Ishikawa (cell line): ENCODE data around the gene RALA.

ENCODE experiments used
- CEBPB ChIP-seq: IDR thresholded peaks from 2 replicates; pipeline ENCODE4 v1.6.1; 2012
- CREB1 ChIP-seq: IDR thresholded peaks from 2 replicates; pipeline ENCODE4 v1.6.1; 2012; ENCODE audit warnings: low read depth
- EGR1 ChIP-seq: IDR thresholded peaks from 2 replicates; pipeline ENCODE4 v1.6.1; 2012
- EP300 ChIP-seq: IDR thresholded peaks from 2 replicates; pipeline ENCODE4 v1.6.1; 2012; ENCODE audit warnings: borderline replicate concordance
- FOXM1 ChIP-seq: IDR thresholded peaks from 2 replicates; pipeline ENCODE4 v1.6.1; 2012; ENCODE audit warnings: low read depth, borderline replicate concordance
- NFIC ChIP-seq: IDR thresholded peaks from 2 replicates; pipeline ENCODE4 v1.6.1; 2012
- RAD21 ChIP-seq: IDR thresholded peaks from 2 replicates; pipeline ENCODE4 v1.6.1; 2012; ENCODE audit warnings: low read depth
- TAF1 ChIP-seq: IDR thresholded peaks from 2 replicates; pipeline ENCODE4 v1.6.1; 2012; ENCODE audit warnings: low read depth, mild to moderate bottlenecking
- TCF12 ChIP-seq: IDR thresholded peaks from 2 replicates; pipeline ENCODE4 v1.6.1; 2012; ENCODE audit warnings: low read depth
- TEAD4 ChIP-seq: IDR thresholded peaks from 2 replicates; pipeline ENCODE4 v1.6.1; 2012
- USF1 ChIP-seq: IDR thresholded peaks from 2 replicates; pipeline ENCODE4 v1.6.1; 2012
- YY1 ChIP-seq: IDR thresholded peaks from 2 replicates; pipeline ENCODE4 v1.6.1; 2012; ENCODE audit warnings: low read depth
- ZBTB7A ChIP-seq: IDR thresholded peaks from 2 replicates; pipeline ENCODE4 v1.6.1; 2012; ENCODE audit warnings: low read depth
- TF ChIP-seq, protein P1 (sequence below): IDR thresholded peaks from 2 replicates; pipeline ENCODE4 v1.6.1; 2012
- TF ChIP-seq, protein P2 (sequence below): IDR thresholded peaks from 2 replicates; pipeline ENCODE4 v1.6.1; 2012; ENCODE audit warnings: low read depth, mild to moderate bottlenecking

The RALA gene

DNA sequence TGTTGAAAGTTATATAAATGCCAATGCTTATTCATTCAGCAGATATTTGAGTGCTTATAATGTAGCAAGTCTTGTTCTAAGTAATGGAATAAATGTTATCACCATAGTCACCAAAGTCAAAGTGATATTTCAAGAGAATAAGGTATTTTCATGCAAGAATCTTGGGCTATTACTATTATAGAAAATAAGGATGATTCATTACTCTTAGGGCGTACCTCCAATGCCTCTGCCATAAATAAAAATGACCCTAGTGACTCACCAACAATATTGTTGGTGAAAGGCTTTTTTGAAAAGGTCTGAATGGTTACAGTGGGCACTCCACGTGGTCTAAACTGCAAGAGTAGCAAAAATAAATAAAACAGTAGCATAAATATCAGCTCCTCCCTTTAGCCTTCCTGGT, 68.4 kb downstream of the RALA start:
- no peak for TF ChIP-seq RAD21
- TF ChIP-seq USF1 = no peak
- TF ChIP-seq TAF1 = no peak
- TF ChIP-seq TEAD4 = no peak
- TF ChIP-seq ZBTB7A = no peak
- TF ChIP-seq, protein P1, sequence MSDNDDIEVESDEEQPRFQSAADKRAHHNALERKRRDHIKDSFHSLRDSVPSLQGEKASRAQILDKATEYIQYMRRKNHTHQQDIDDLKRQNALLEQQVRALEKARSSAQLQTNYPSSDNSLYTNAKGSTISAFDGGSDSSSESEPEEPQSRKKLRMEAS = no peak
- TF ChIP-seq NFIC = no peak
- TF ChIP-seq CREB1 = no peak
- no peak for TF ChIP-seq TCF12
- TF ChIP-seq FOXM1 = no peak
- no peak for TF ChIP-seq EGR1
- TF ChIP-seq YY1 = no peak
- no peak for TF ChIP-seq EP300
- TF ChIP-seq CEBPB = no peak
- TF ChIP-seq, protein P2, sequence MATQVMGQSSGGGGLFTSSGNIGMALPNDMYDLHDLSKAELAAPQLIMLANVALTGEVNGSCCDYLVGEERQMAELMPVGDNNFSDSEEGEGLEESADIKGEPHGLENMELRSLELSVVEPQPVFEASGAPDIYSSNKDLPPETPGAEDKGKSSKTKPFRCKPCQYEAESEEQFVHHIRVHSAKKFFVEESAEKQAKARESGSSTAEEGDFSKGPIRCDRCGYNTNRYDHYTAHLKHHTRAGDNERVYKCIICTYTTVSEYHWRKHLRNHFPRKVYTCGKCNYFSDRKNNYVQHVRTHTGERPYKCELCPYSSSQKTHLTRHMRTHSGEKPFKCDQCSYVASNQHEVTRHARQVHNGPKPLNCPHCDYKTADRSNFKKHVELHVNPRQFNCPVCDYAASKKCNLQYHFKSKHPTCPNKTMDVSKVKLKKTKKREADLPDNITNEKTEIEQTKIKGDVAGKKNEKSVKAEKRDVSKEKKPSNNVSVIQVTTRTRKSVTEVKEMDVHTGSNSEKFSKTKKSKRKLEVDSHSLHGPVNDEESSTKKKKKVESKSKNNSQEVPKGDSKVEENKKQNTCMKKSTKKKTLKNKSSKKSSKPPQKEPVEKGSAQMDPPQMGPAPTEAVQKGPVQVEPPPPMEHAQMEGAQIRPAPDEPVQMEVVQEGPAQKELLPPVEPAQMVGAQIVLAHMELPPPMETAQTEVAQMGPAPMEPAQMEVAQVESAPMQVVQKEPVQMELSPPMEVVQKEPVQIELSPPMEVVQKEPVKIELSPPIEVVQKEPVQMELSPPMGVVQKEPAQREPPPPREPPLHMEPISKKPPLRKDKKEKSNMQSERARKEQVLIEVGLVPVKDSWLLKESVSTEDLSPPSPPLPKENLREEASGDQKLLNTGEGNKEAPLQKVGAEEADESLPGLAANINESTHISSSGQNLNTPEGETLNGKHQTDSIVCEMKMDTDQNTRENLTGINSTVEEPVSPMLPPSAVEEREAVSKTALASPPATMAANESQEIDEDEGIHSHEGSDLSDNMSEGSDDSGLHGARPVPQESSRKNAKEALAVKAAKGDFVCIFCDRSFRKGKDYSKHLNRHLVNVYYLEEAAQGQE = no peak

- no peak for TF ChIP-seq TEAD4
- TF ChIP-seq YY1 = no peak
- no peak for TF ChIP-seq CREB1
- TF ChIP-seq FOXM1 = no peak
- TF ChIP-seq, protein P2 = no peak
- no peak for TF ChIP-seq NFIC
- no peak for TF ChIP-seq CEBPB
- no peak for TF ChIP-seq ZBTB7A
- no peak for TF ChIP-seq TAF1
- TF ChIP-seq, protein P1 = no peak
- TF ChIP-seq TCF12 = no peak
- no peak for TF ChIP-seq USF1
- no peak for TF ChIP-seq EP300
- no peak for TF ChIP-seq EGR1
- no peak for TF ChIP-seq RAD21
Observed at GRCh38 chr7:39693812-39694211, 70.4 kb downstream of the RALA start.

GRCh38 chr7:39695852-39696586, 72.6 kb downstream of the RALA start:
- TF ChIP-seq TEAD4 = no peak
- TF ChIP-seq CEBPB = no peak
- no peak for TF ChIP-seq TAF1
- no peak for TF ChIP-seq EGR1
- no peak for TF ChIP-seq TCF12
- no peak for TF ChIP-seq CREB1
- TF ChIP-seq EP300 = no peak
- TF ChIP-seq, protein P2 = no peak
- TF ChIP-seq USF1 = no peak
- TF ChIP-seq, protein P1 = no peak
- no peak for TF ChIP-seq ZBTB7A
- no peak for TF ChIP-seq FOXM1
- no peak for TF ChIP-seq RAD21
- no peak for TF ChIP-seq NFIC
- no peak for TF ChIP-seq YY1
